Thyroid gland (tissue), 4 donors: ENCODE data around the gene TGFBR1.

Source experiments
- CTCF ChIP-seq, 6 experiments: fragments of 200-600 bp in 3 of 6; fragments of 450-650 bp in 3 of 6; sonication (generic) in 3 of 6; IDR thresholded peaks; one replicate each; pipeline ENCODE4 v1.5.1; 2016 to 2019; ENCODE audit warnings: antibody characterized with exemption in 6 of 6, mild to moderate bottlenecking in 2 of 6, inconsistent platforms in 1 of 6, moderate library complexity in 1 of 6
- POLR2A ChIP-seq, 2 donors: fragments of 450-650 bp; IDR thresholded peaks; one replicate each; pipeline ENCODE4 v1.6.1; 2017; ENCODE audit warnings: antibody characterized with exemption in 2 of 2, mild to moderate bottlenecking in 2 of 2, moderate library complexity in 1 of 2

- TF ChIP-seq CTCF (IDR thresholded peaks at IDR 0.05) (no peak), POLR2A (IDR thresholded peaks at IDR 0.05) (no peak)
Observed at GRCh38 chr9:99101271-99101670, 3.6 kb upstream of the TGFBR1 start.
